ENCODE results near the gene GNPTG. TPM values are rescaled to one million over a fixed set of nuclear protein-coding genes. Genes with fewer than 3 reads are reported as not detected.

GNPTG gene
- total RNA-seq, 4 donors from 2014 or later, result 20.6 to 37.5 (median 30.2) TPM

GRCh38 chr16:1314399-1315068 lies 37.2 kb upstream of the GNPTG start:
- intact Hi-C loops (cut with DNase I; ENCODE audit: low total_unique reads) (no loop called here), in situ Hi-C loops (cut with MboI; ENCODE audit: low sequenced_read_pairs in 4 of 4) (no loop called here)
- no peak overlapping the region for H3K27ac ChIP-seq
- no peak overlapping the region for H3K4me3 ChIP-seq
- peaks cover 0 to 58% of the 10 kb centered on the region in 2 donors for H3K36me3 ChIP-seq
- TF ChIP-seq POLR2A (IDR thresholded peaks at IDR 0.05), result no peak
- TF ChIP-seq CTCF (IDR thresholded peaks at IDR 0.05 in 4 of 5, conservative IDR thresholded peaks at IDR 0.05 in 1 of 5), result no peak
- no peaks in the 10 kb centered on the region for H3K27me3 ChIP-seq
- ATAC-seq (no peak), DNase-seq (no peak)
- H3K9me3 ChIP-seq, result no peaks in the 10 kb centered on the region
- peaks cover 30 to 41% of the 10 kb centered on the region in 2 donors for H3K4me1 ChIP-seq

GRCh38 chr16:1315081-1316032 lies 36.4 kb upstream of the GNPTG start:
- ATAC-seq (no peak), DNase-seq (no peak)
- Histone ChIP-seq H3K4me1 (peaks cover 27 to 37% of the 10 kb centered on the region in 2 donors), H3K27ac (no peak overlapping the region), H3K27me3 (no peaks in the 10 kb centered on the region), H3K9me3 (no peaks in the 10 kb centered on the region), H3K36me3 (peaks cover 0 to 66% of the 10 kb centered on the region in 2 donors), H3K4me3 (no peak overlapping the region)
- TF ChIP-seq POLR2A (IDR thresholded peaks at IDR 0.05), result no peak
- no peak for TF ChIP-seq CTCF (IDR thresholded peaks at IDR 0.05 in 4 of 5, conservative IDR thresholded peaks at IDR 0.05 in 1 of 5)
- in situ Hi-C loops (cut with MboI; ENCODE audit: low sequenced_read_pairs in 4 of 4) (no loop called here), intact Hi-C loops (cut with DNase I; ENCODE audit: low total_unique reads) (no loop called here)

- TF ChIP-seq CTCF (IDR thresholded peaks at IDR 0.05 in 4 of 5, conservative IDR thresholded peaks at IDR 0.05 in 1 of 5) (no peak), POLR2A (IDR thresholded peaks at IDR 0.05) (no peak)
- no peak for ATAC-seq
- no peak overlapping the region for H3K4me3 ChIP-seq
- no peak for DNase-seq
- no peak overlapping the region for H3K27ac ChIP-seq
- H3K4me1 ChIP-seq, result peaks cover 20 to 31% of the 10 kb centered on the region in 2 donors
- peaks cover 0 to 73% of the 10 kb centered on the region in 2 donors for H3K36me3 ChIP-seq
- H3K27me3 ChIP-seq, result no peaks in the 10 kb centered on the region
- intact Hi-C loops (cut with DNase I; ENCODE audit: low total_unique reads) (no loop called here), in situ Hi-C loops (cut with MboI; ENCODE audit: low sequenced_read_pairs in 4 of 4) (no loop called here)
- H3K9me3 ChIP-seq, result no peaks in the 10 kb centered on the region
Measured at GRCh38 chr16:1316033-1316405, 35.7 kb upstream of the GNPTG start.

DNA sequence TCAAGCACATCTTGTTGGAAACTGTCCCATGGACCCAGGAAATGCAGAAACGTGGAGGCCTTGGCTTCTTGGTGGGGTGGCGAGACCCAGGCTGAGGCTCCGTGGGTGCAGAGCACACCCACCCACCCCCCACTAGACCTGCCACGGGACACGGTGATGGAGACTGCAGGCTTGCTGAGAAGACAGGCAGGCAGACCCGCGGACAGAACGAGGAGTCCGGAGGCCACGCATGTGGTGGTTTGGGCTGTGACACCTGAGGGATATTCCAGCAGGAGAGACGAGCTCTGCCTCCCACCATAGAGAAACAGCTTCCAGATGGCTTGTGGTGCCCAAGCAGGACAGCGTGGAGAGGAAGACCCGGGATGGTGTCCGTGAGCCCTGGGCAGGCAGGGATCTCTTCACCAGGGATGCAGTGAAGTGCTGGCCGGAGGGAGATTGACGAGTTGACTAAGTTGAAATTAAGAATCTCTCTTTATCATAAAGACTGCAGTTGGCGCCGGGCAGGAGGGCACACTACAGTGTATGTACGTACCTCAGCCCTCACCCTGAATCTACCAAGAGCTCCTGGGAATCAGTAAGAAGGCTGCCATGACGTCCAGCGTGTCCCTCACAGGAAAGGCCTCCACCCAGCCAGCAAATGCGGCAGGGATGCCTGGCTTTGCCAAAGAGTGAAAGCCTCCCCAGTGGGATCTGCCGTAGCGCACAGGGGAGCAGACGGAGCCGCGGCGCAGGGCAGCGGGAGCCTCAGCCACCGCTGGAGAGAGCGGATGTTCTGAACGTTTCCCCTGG lies 34.1 kb upstream of the GNPTG start:
- no peak for ATAC-seq

More for the DNA sequence above, 34.1 kb upstream of the GNPTG start:
- intact Hi-C loops (cut with DNase I; ENCODE audit: low total_unique reads) (no loop called here), in situ Hi-C loops (cut with MboI; ENCODE audit: low sequenced_read_pairs in 4 of 4) (no loop called here)
- no peaks in the 10 kb centered on the region for H3K27me3 ChIP-seq
- peaks cover 0 to 79% of the 10 kb centered on the region in 2 donors for H3K36me3 ChIP-seq
- DNase-seq, result no peak
- peaks cover 4 to 14% of the 10 kb centered on the region in 2 donors for H3K4me1 ChIP-seq
- TF ChIP-seq POLR2A (IDR thresholded peaks at IDR 0.05) (no peak), CTCF (IDR thresholded peaks at IDR 0.05 in 4 of 5, conservative IDR thresholded peaks at IDR 0.05 in 1 of 5) (no peak)
- no peaks in the 10 kb centered on the region for H3K9me3 ChIP-seq
- no peak overlapping the region for H3K27ac ChIP-seq
- H3K4me3 ChIP-seq, result no peak overlapping the region

Data from gastrocnemius medialis (tissue), 4 donors.